ENCODE measurements around the gene C5orf34. TPM values are rescaled to one million over a fixed set of nuclear protein-coding genes. Genes with fewer than 3 reads are reported as not detected.
"Not testable (repeated sequence)": the region's sequence is repeated elsewhere in the genome, so short reads cannot be mapped to it uniquely, and the experiment has no call there.

C5orf34 gene
- total and polyA plus RNA-seq, 2 of the 4 experiments (the other 2 are of a cell fraction): 3.3 to 6.1 TPM

DNA sequence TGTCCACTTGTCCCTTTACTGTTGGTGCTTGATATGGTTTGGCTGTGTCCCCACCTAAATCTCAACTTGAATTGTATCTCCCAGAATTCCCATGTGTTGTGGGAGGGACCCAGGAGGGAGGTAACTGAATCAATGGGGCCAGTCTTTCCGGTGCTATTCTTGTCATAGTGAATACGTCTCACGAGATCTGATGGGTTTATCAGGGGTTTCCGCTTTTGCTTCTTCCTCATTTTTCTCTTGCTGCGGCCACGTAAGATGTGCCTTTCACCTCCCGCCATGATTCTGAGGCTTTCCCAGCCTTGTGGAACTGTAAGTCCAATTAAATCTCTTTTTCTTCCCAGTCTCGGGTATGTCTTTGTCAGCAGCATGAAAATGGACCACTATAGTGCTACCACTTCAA, 34.3 kb upstream of the C5orf34 start:
- H2BK120ac ChIP-seq (ENCODE audit: low read depth, low read length); dilution Hi-C loops (cut with HindIII; ENCODE audit: low sequenced_read_pairs, unreplicated experiment); H4K20me1 ChIP-seq (ENCODE audit: insufficient read depth, low read length); H4K91ac ChIP-seq (ENCODE audit: insufficient read depth, low read depth, low read length); H2AK9ac ChIP-seq (replicated peaks; ENCODE audit: low read depth, low read length, poor library complexity); H3K14ac ChIP-seq (replicated peaks; ENCODE audit: low read depth, low read length); BruUV-seq (replicated peaks); H3K4me1 ChIP-seq (ENCODE audit: control insufficient read depth, insufficient read depth, low read length); H3K18ac ChIP-seq (ENCODE audit: low read depth, low read length); H3K56ac ChIP-seq (ENCODE audit: extremely low read depth, insufficient read depth, low read length); H2BK20ac ChIP-seq (ENCODE audit: low read depth, low read length); H4K5ac ChIP-seq (ENCODE audit: low read depth, low read length); DNase-seq; H3K27ac ChIP-seq (ENCODE audit: insufficient read depth, low read length); H2BK5ac ChIP-seq (ENCODE audit: low read depth, low read length, poor library complexity, severe bottlenecking); H3K4ac ChIP-seq (ENCODE audit: low read depth, low read length); in situ Hi-C loops (cut with MboI; ENCODE audit: low sequenced_read_pairs); H3K9ac ChIP-seq (ENCODE audit: low read depth, low read length); H3K4me3 ChIP-seq (ENCODE audit: insufficient read depth, low read depth, low read length); H3K27me3 ChIP-seq (ENCODE audit: control insufficient read depth, insufficient read depth, low read length); H3K4me2 ChIP-seq (ENCODE audit: low read depth, low read length); H3K23ac ChIP-seq (ENCODE audit: low read depth, low read length); H2AK5ac ChIP-seq (ENCODE audit: low read depth, low read length); H3K9me3 ChIP-seq (ENCODE audit: control insufficient read depth, insufficient read depth, low read length); H3K9me1 ChIP-seq (ENCODE audit: insufficient read depth, low read length); H2AFZ ChIP-seq (replicated peaks; ENCODE audit: low read length, poor library complexity); H2BK15ac ChIP-seq (ENCODE audit: low read depth, low read length); H4K8ac ChIP-seq (ENCODE audit: low read depth in 2 of 2, low read length in 2 of 2); ATAC-seq (ENCODE audit: low read depth); POLR2A ChIA-PET (ENCODE audit: unreplicated experiment); intact Hi-C loops (cut with micrococcal nuclease): not testable (repeated sequence)
- Histone ChIP-seq H3K36me3 (ENCODE audit: control insufficient read depth, insufficient read depth, low read length) (peaks cover 32% of the 10 kb centered on the region), H3K79me1 (ENCODE audit: low read depth in 1 of 2, low read length in 2 of 2) (peaks cover 38 to 54% of the 10 kb centered on the region in 2 experiments)
- WGBS, 2 experiments (ENCODE audit: extremely low coverage in 2 of 2, insufficient read length in 1 of 2): 100% methylated on average over 6 of the region's 8 CpGs; no CpG with 5 or more reads in 1 of the 2 experiments
- CTCF ChIA-PET: interaction anchor here (0.7 kb wide), 1 partner anchor 379 kb away, joined by 3 read pairs; no protein-coding TSS in a partner anchor

Measured in IMR-90 (cell line).